ENCODE measurements around the gene DYNC2LI1. TPM values are rescaled to one million over a fixed set of nuclear protein-coding genes. Genes with fewer than 3 reads are reported as not detected.

The DYNC2LI1 gene
- total and polyA plus RNA-seq, 2 of the 8 experiments (the other 6 are each of a cell fraction or from before 2014, with no cell fraction given): 3.9 to 7.6 TPM

GRCh38 chr2:43854671-43855070 is 80.8 kb downstream of the DYNC2LI1 start:
- peak in 1 of 2 experiments; percentile 17 for DNase-seq (ENCODE audit: low read depth in 1 of 2, low spot score in 2 of 2)
- Histone ChIP-seq H3K9ac (replicated peaks in 1 of 4; ENCODE audit: extremely low read depth in 1 of 4, low read depth in 3 of 4, low read length in 3 of 4) (no peak overlapping the region), H3K4ac (replicated peaks; ENCODE audit: insufficient read length, low read depth, low read length) (no peak overlapping the region), H3K36me3 (ENCODE audit: control insufficient read depth in 2 of 4, insufficient read depth in 4 of 4, low read length in 3 of 4) (no peaks in the 10 kb centered on the region), H3K4me2 (ENCODE audit: insufficient read depth in 1 of 2, low read depth in 2 of 2, low read length in 2 of 2) (no peak overlapping the region), H3K79me2 (ENCODE audit: control insufficient read depth in 1 of 2, insufficient read depth in 2 of 2, low read length in 2 of 2) (no peaks in the 10 kb centered on the region), H2AK5ac (ENCODE audit: low read depth, low read length) (no peak overlapping the region), H3K56ac (replicated peaks; ENCODE audit: insufficient read length, low read depth, low read length) (no peak overlapping the region), H3K4me3 (ENCODE audit: extremely low read depth in 1 of 4, insufficient read depth in 2 of 4, low read depth in 3 of 4, low read length in 4 of 4) (no peak overlapping the region), H3K23ac (ENCODE audit: insufficient read length) (no peak overlapping the region), H3K79me1 (ENCODE audit: low read depth, low read length) (no peaks in the 10 kb centered on the region), H4K91ac (replicated peaks; ENCODE audit: insufficient read length, low read length) (no peak overlapping the region), H2BK20ac (ENCODE audit: low read length) (no peak overlapping the region), H2BK15ac (ENCODE audit: low read length) (no peak overlapping the region), H3K18ac (ENCODE audit: extremely low read depth, low read length) (no peak overlapping the region), H2BK12ac (ENCODE audit: low read depth, low read length) (no peak overlapping the region), H3K27ac (ENCODE audit: low read depth, low read length) (no peak overlapping the region), H4K5ac (ENCODE audit: insufficient read length, low read depth, low read length) (no peak overlapping the region), H4K8ac (ENCODE audit: extremely low read depth, insufficient read depth, low read length) (no peak overlapping the region), H3K4me1 (replicated peaks in 1 of 4; ENCODE audit: control insufficient read depth in 3 of 4, insufficient read depth in 4 of 4, low read length in 3 of 4) (no peaks in the 10 kb centered on the region; a peak in 1 of 7 replicates), H2AFZ (ENCODE audit: low read length) (no peak overlapping the region), H3K9me3 (ENCODE audit: insufficient read depth in 2 of 2, low read depth in 1 of 2, low read length in 1 of 2) (no peaks in the 10 kb centered on the region), H2BK5ac (ENCODE audit: low read depth, low read length) (no peak overlapping the region), H2BK120ac (replicated peaks; ENCODE audit: low read depth, low read length) (no peak overlapping the region), H3K14ac (ENCODE audit: insufficient read length) (no peak overlapping the region), H4K20me1 (replicated peaks in 1 of 2; ENCODE audit: control insufficient read depth in 1 of 2, insufficient read depth in 2 of 2, low read length in 2 of 2) (no peaks in the 10 kb centered on the region), H3K23me2 (ENCODE audit: low read depth, low read length) (no peaks in the 10 kb centered on the region), H3K27me3 (replicated peaks in 1 of 4; ENCODE audit: control insufficient read depth in 3 of 4, extremely low read depth in 1 of 4, insufficient read depth in 3 of 4, low read length in 3 of 4) (no peaks in the 10 kb centered on the region)
- WGBS, 2 experiments (ENCODE audit: extremely low coverage in 1 of 2, insufficient coverage in 1 of 2, insufficient read length in 1 of 2, insufficient replicate concordance in 2 of 2, low coverage in 1 of 2, low lambda C conversion rate in 2 of 2, missing lambda C conversion rate in 1 of 2): 89% methylated on average over 3 of the region's 3 CpGs; no CpG with 5 or more reads in 1 of the 2 experiments
- no peak for FAIRE-seq
- CTCF ChIA-PET (ENCODE audit: partially characterized antibody): no interaction called here
- POLR2A ChIA-PET (ENCODE audit: partially characterized antibody): no interaction called here
- TF ChIP-seq TEAD4 (IDR thresholded peaks at IDR 0.05; ENCODE audit: low read depth, low read length) (no peak), SIN3A (conservative IDR thresholded peaks at IDR 0.05 in 1 of 2, IDR thresholded peaks at IDR 0.05 in 1 of 2; ENCODE audit: low read depth in 1 of 2, low read length in 2 of 2) (no peak), CTBP2 (IDR thresholded peaks at IDR 0.05; ENCODE audit: borderline replicate concordance, insufficient read depth, insufficient read length, low read length) (no peak), POLR2A (IDR thresholded peaks at IDR 0.05; ENCODE audit: control extremely low read depth in 1 of 2, low read depth in 2 of 2, low read length in 2 of 2) (no peak)
